PC-9 (cell line): Measurements from ENCODE around the gene PHEX. TPM values are rescaled to one million over a fixed set of nuclear protein-coding genes. Genes with fewer than 3 reads are reported as not detected.

ENCODE experiments used
- BruUV-seq: library from RNA; stranded (reverse); fragments of 400-500 nt; replicated peaks from 2 replicates; lab custom pipeline; 2021; lab: Mats Ljungman, UMichigan
- CTCF ChIA-PET: fragments of 300-600 bp; sonication (Branson Sonifier 250); formaldehyde crosslinking; loops from one replicate; lab custom pipeline; 2022; ENCODE audit warnings: antibody characterized with exemption; lab: Charles Lee
- POLR2A ChIA-PET: fragments of 300-600 bp; sonication (Branson Sonifier 250); formaldehyde crosslinking; loops from one replicate; lab custom pipeline; 2022; ENCODE audit warnings: antibody characterized with exemption; ENCODE audit not compliant: unreplicated experiment; lab: Charles Lee
- DNase-seq, 2 experiments: peaks; one replicate each; pipeline versions ENCODE4 v3.0.0 to v3.0.0-alpha.2; 2015 to 2022; ENCODE audit warnings: mixed read lengths in 1 of 2
- H2AFZ ChIP-seq: fragments of 200-600 bp; sonication (generic); 2 replicates; pipeline ENCODE4 v1.8.1; 2017; ENCODE audit warnings: antibody characterized with exemption
- H3F3A ChIP-seq: fragments of 200-600 bp; sonication (generic); 2 replicates; pipeline ENCODE4 v1.8.1; 2017; ENCODE audit warnings: antibody characterized with exemption, mild to moderate bottlenecking, low read depth; ENCODE audit not compliant: insufficient read depth
- H3K27ac ChIP-seq: fragments of 200-600 bp; sonication (generic); 2 replicates; pipeline ENCODE4 v1.6.1; 2016; ENCODE audit warnings: mixed run types
- H3K27me3 ChIP-seq: fragments of 200-600 bp; sonication (generic); 2 replicates; pipeline ENCODE4 v1.6.1; 2016; ENCODE audit warnings: low read depth, mixed run types; ENCODE audit not compliant: insufficient read depth
- H3K36me3 ChIP-seq: fragments of 200-600 bp; sonication (generic); 2 replicates; pipeline ENCODE4 v1.6.1; 2016; ENCODE audit warnings: low read depth, mixed run types
- H3K4me1 ChIP-seq: fragments of 200-600 bp; sonication (generic); replicated peaks from 2 replicates; pipeline ENCODE4 v1.6.1; 2016; ENCODE audit warnings: mixed run types; ENCODE audit not compliant: insufficient read depth
- H3K4me2 ChIP-seq: fragments of 200-600 bp; sonication (generic); 2 replicates; pipeline ENCODE4 v1.6.1; 2017; ENCODE audit warnings: mixed run types
- H3K4me3 ChIP-seq: fragments of 200-600 bp; sonication (generic); 2 replicates; pipeline ENCODE4 v1.6.1; 2016; ENCODE audit warnings: mixed run types
- H3K79me2 ChIP-seq: fragments of 200-600 bp; sonication (generic); 2 replicates; pipeline ENCODE4 v1.6.1; 2017; ENCODE audit warnings: low read depth, mixed run types
- H3K9me2 ChIP-seq: fragments of 200-600 bp; sonication (generic); 2 replicates; pipeline ENCODE4 v1.8.1; 2017; ENCODE audit warnings: mild to moderate bottlenecking; ENCODE audit not compliant: insufficient read depth
- H3K9me3 ChIP-seq: fragments of 200-600 bp; sonication (generic); 2 replicates; pipeline ENCODE4 v1.8.1; 2016; ENCODE audit warnings: low read depth; ENCODE audit not compliant: insufficient read depth
- H4K20me1 ChIP-seq: fragments of 200-600 bp; sonication (generic); 2 replicates; pipeline ENCODE4 v1.8.1; 2017; ENCODE audit not compliant: insufficient read depth
- EZH2 ChIP-seq: fragments of 200-600 bp; sonication (generic); IDR thresholded peaks from 2 replicates; pipeline ENCODE4 v1.8.0; 2017; ENCODE audit warnings: antibody characterized with exemption, low read depth
- intact Hi-C: fragments of 100-400 bp; cut with micrococcal nuclease; formaldehyde crosslinking; loops from one replicate; pipeline ENCODE4 v1.10.0; 2022; ENCODE audit not compliant: unreplicated experiment
- total RNA-seq: library from RNA; stranded (reverse); gene quantifications from 2 replicates; pipeline ENCODE4 v1.2.3, GENCODE V29; 2021
- TF ChIP-seq, protein P1 (sequence below): fragments of 200-600 bp; sonication (generic); conservative IDR thresholded peaks from 2 replicates; pipeline ENCODE4 v1.6.1; 2017; ENCODE audit warnings: mixed run types, antibody characterized with exemption, mild to moderate bottlenecking, moderate library complexity

PHEX gene
- total RNA-seq, 1 experiment from 2014 or later = 3.5 TPM

GRCh38 chrX:21993265-21993664, 38.9 kb upstream of the PHEX start:
- H3F3A ChIP-seq = 0 out of 2 replicates have a peak, but pooled peaks cover 4% of the 10 kb centered on the region
- H3K27me3 ChIP-seq = no peaks in the 10 kb centered on the region
- no TSS peak for BruUV-seq
- H3K4me1 ChIP-seq = peaks cover 5% of the 10 kb centered on the region; the same call in 1 of the 2 replicates
- no peaks in the 10 kb centered on the region for H3K9me3 ChIP-seq
- H3K9me2 ChIP-seq = no peaks in the 10 kb centered on the region
- ChIA-PET POLR2A (interaction anchor here (0.6 kb wide), 1 partner anchor 11 kb away, joined by 5 read pairs; no protein-coding TSS in a partner anchor), CTCF (no interaction called here)
- TF ChIP-seq EZH2 = no peak
- TF ChIP-seq, protein P1, sequence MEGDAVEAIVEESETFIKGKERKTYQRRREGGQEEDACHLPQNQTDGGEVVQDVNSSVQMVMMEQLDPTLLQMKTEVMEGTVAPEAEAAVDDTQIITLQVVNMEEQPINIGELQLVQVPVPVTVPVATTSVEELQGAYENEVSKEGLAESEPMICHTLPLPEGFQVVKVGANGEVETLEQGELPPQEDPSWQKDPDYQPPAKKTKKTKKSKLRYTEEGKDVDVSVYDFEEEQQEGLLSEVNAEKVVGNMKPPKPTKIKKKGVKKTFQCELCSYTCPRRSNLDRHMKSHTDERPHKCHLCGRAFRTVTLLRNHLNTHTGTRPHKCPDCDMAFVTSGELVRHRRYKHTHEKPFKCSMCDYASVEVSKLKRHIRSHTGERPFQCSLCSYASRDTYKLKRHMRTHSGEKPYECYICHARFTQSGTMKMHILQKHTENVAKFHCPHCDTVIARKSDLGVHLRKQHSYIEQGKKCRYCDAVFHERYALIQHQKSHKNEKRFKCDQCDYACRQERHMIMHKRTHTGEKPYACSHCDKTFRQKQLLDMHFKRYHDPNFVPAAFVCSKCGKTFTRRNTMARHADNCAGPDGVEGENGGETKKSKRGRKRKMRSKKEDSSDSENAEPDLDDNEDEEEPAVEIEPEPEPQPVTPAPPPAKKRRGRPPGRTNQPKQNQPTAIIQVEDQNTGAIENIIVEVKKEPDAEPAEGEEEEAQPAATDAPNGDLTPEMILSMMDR = no peak
- H3K79me2 ChIP-seq = no peaks in the 10 kb centered on the region
- H2AFZ ChIP-seq = no peak overlapping the region
- DNase-seq = no peak
- H4K20me1 ChIP-seq = no peaks in the 10 kb centered on the region
- intact Hi-C loops = no loop called here
- H3K4me3 ChIP-seq = no peak overlapping the region
- H3K27ac ChIP-seq = no peak overlapping the region
- no peak overlapping the region for H3K4me2 ChIP-seq
- H3K36me3 ChIP-seq = no peaks in the 10 kb centered on the region

DNA sequence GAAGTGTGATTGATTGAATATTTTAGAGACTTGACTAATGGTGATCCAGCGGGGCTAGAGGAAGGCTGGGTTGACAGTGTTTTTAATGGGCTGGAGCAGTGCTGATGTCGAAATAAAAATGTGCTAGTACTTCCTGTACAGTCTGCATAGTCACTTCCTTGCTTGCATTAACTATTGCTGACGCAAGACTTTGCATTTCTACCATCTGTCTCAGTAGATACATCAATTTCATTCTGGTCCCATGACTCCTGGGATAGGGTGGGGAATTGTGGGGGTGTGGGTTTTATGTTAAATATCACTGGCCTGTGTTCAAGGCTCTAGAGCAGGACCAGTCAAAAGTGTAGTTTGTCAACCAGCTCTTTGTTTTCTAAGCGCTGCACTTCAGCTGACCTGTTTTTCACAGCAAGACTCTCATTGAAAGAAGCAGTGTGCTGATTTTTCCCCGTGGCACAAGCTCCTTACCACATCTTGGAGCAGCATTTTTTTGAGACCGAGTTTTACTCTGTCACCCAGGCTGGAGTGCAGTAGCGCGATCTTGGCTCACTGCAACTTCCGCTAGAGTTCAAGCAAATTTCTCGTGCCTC, 35.2 kb upstream of the PHEX start:
- no TSS peak for BruUV-seq
- Histone ChIP-seq H3K9me3 (no peaks in the 10 kb centered on the region), H3K79me2 (no peaks in the 10 kb centered on the region), H3K27ac (peak overlapping the region; percentile 34; the same call in 1 of the 2 replicates), H3K4me1 (peaks cover 5% of the 10 kb centered on the region; the same call in 1 of the 2 replicates), H3K4me3 (no peak overlapping the region), H3K9me2 (no peaks in the 10 kb centered on the region), H4K20me1 (no peaks in the 10 kb centered on the region), H2AFZ (no peak overlapping the region), H3K36me3 (no peaks in the 10 kb centered on the region), H3K27me3 (no peaks in the 10 kb centered on the region), H3F3A (0 out of 2 replicates have a peak, but pooled peaks cover 4% of the 10 kb centered on the region), H3K4me2 (no peak overlapping the region)
- CTCF ChIA-PET = no interaction called here
- DNase-seq = peak in 1 of 2 experiments; percentile 58
- intact Hi-C loops = no loop called here
- POLR2A ChIA-PET = interaction anchor here (0.6 kb wide), 1 partner anchor 189 kb away, joined by 3 read pairs; no protein-coding TSS in a partner anchor
- TF ChIP-seq EZH2 = no peak
- TF ChIP-seq, protein P1 = no peak

DNA sequence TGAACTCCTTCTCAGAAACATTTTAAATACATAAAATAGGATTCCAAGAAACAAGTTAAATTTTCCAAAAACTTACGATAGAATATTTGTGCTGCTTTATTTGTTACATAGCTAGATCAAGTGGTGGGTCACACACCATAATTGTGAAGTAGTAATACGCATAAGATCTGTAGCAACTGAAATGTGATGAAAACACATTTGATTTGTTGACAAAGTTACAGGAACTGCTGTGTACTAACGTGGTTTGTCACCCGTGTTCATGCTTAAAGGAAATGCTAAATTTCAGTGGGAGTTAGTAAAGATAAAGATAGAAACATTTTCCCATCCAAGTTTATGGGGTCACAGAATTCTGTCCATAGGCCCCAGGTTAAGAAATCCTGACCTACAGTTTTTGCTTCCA, 34.1 kb upstream of the PHEX start:
- Histone ChIP-seq H3K27me3 (no peaks in the 10 kb centered on the region), H3K9me2 (no peaks in the 10 kb centered on the region), H3K4me1 (peaks cover 5% of the 10 kb centered on the region; the same call in 1 of the 2 replicates), H3K36me3 (no peaks in the 10 kb centered on the region), H3K27ac (no peak overlapping the region), H3F3A (0 out of 2 replicates have a peak, but pooled peaks cover 4% of the 10 kb centered on the region), H3K79me2 (no peaks in the 10 kb centered on the region), H3K4me2 (no peak overlapping the region), H3K4me3 (no peak overlapping the region), H3K9me3 (no peaks in the 10 kb centered on the region), H2AFZ (no peak overlapping the region), H4K20me1 (no peaks in the 10 kb centered on the region)
- no TSS peak for BruUV-seq
- no peak for DNase-seq
- ChIA-PET POLR2A (no interaction called here), CTCF (interaction anchor here (1.0 kb wide), 1 partner anchor 13 kb away, joined by 3 read pairs; no protein-coding TSS in a partner anchor)
- no peak for TF ChIP-seq EZH2
- TF ChIP-seq, protein P1 = no peak
- intact Hi-C loops = no loop called here
